Peyer's patch (tissue), 4 donors: Measurements from ENCODE around the gene PNPLA1.

Experiments used
- CTCF ChIP-seq, 6 experiments: fragments of 450-650 bp in 4 of 6; fragments of 200-600 bp in 2 of 6; sonication (generic) in 1 of 6; IDR thresholded peaks; one replicate each; pipeline ENCODE4 v1.5.1; 2017 to 2019; ENCODE audit warnings: antibody characterized with exemption in 6 of 6, mild to moderate bottlenecking in 3 of 6, moderate library complexity in 1 of 6
- POLR2A ChIP-seq, 2 donors: fragments of 450-650 bp; IDR thresholded peaks; one replicate each; pipeline ENCODE4 v1.5.1; 2017; ENCODE audit warnings: antibody characterized with exemption in 2 of 2, mild to moderate bottlenecking in 2 of 2, moderate library complexity in 2 of 2

GRCh38 chr6:36330366-36330765, 60.5 kb downstream of the PNPLA1 start:
- TF ChIP-seq POLR2A (IDR thresholded peaks at IDR 0.05) (no peak), CTCF (IDR thresholded peaks at IDR 0.05) (no peak)
